Pancreas (tissue), 10 donors: ENCODE results near the gene KDM2B. TPM values are rescaled to one million over a fixed set of nuclear protein-coding genes. Genes with fewer than 3 reads are reported as not detected.
A peak's percentile ranks its signal among the peaks of the same experiment; 100 is the strongest.

Source experiments
- ATAC-seq, 4 donors: fragments of 200-7000 bp; cut with Tn5 transposase; one replicate each; pipeline versions ENCODE4 v1.8.0 to v1.9.1; 2020; ENCODE audit warnings: mild to moderate bottlenecking in 4 of 4, moderate library complexity in 4 of 4
- DNase-seq, 6 donors: peaks; one replicate each; pipeline ENCODE4 v3.0.0-alpha.2; 2020
- FAIRE-seq: peaks from 2 replicates; lab custom pipeline; 2012; peaks lifted over from hg19 to GRCh38; lab: Jason Lieb, UNC
- H3K27ac ChIP-seq, 4 donors: fragments of 200-600 bp; sonication (generic); 1 replicate in 3 of 4; 2 replicates in 1 of 4; pipeline versions ENCODE4 v1.5.0 to v1.8.0; 2020
- H3K27me3 ChIP-seq, 4 donors: fragments of 200-600 bp; one replicate each; pipeline ENCODE4 v1.8.0; 2021
- H3K36me3 ChIP-seq, 3 donors: fragments of 200-600 bp; sonication (generic) in 1 of 3; one replicate each; pipeline versions ENCODE4 v1.5.0 to v1.8.0; 2020 to 2021
- H3K4me1 ChIP-seq, 3 donors: fragments of 200-600 bp; one replicate each; pipeline ENCODE4 v1.8.0; 2021
- H3K4me3 ChIP-seq, 4 donors: fragments of 200-600 bp; sonication (generic) in 2 of 4; one replicate each; pipeline versions ENCODE4 v1.5.0 to v1.8.0; 2020 to 2021
- H3K9me3 ChIP-seq, 4 donors: fragments of 200-600 bp; one replicate each; pipeline ENCODE4 v1.8.0; 2021
- CTCF ChIP-seq, 4 donors: fragments of 200-600 bp; sonication (generic) in 3 of 4; IDR thresholded peaks; one replicate each; pipeline versions ENCODE4 v1.5.0 to v1.8.0; 2021; ENCODE audit warnings: antibody characterized with exemption in 4 of 4
- WGBS, 2 donors: extraction: QIAGEN DNeasy Blood & Tissue Kit; methylation state at CpG; one replicate each; pipeline ENCODE4 v1.1.7; 2013; 5-methylcytosine and 5-hydroxymethylcytosine counted together
- intact Hi-C, 3 donors: fragments of 100-400 bp; cut with DNase I; formaldehyde crosslinking; loops; one replicate each; pipeline versions ENCODE4 v1.11.1 to v1.14.2; 2022
- polyA plus RNA-seq, 2 donors: library from polyadenylated mRNA; stranded (reverse); fragments of 200-250 nt; gene quantifications; one replicate each; pipeline ENCODE4 v1.2.3, GENCODE V29; 2013
- total RNA-seq, 6 donors: library from RNA; stranded (reverse); fragmentation: NEBNext Ultra II Directional in 4 of 6; extraction: Animal tissue kit (Norgen Biotek cat#: 25700) in 4 of 6; gene quantifications; one replicate each; pipeline versions ENCODE4 v1.2.1 to v1.2.4, GENCODE V29; 2021 to 2023
- donor health status: healthy with polysubstance abuse.
- donor health status: DM: no; HTN: no; CAD: no; lungs with moderate emphysema.
- donor health status: DM: no; HTN: no; CAD: no.
- donor health status: control.
- donor health status: control.
- donor health status: Bipolar disorder and iron deficiency.
- donor health status: DM: yes; HTN: yes; CAD: no.
- donor health status: DM: no; HTN: no; CAD: no.
- donor health status: DM: no; HTN: no; CAD: no.
- donor health status: DM: yes; HTN: yes; CAD: no.

Gene KDM2B
- total and polyA plus RNA-seq, 8 donors, result 7.4 to 21.7 (median 10.3) TPM

GRCh38 chr12:121443911-121444841 is 136.6 kb downstream of the KDM2B start:
- H3K27me3 ChIP-seq, result no peaks in the 10 kb centered on the region
- 86 to 92% methylated on average over 45 of the region's 45 CpGs for WGBS, 2 donors
- FAIRE-seq (no peak), ATAC-seq (peak in 1 of 4 donors; percentile 16), DNase-seq (no peak)
- peaks cover 0 to 6% (median 0%) of the 10 kb centered on the region in 3 donors for H3K36me3 ChIP-seq
- no peak overlapping the region for H3K27ac ChIP-seq
- TF ChIP-seq CTCF (IDR thresholded peaks at IDR 0.05), result no peak
- no peaks in the 10 kb centered on the region for H3K9me3 ChIP-seq
- no peaks in the 10 kb centered on the region for H3K4me1 ChIP-seq
- intact Hi-C loops, result loop anchor here in 2 of 3 donors (5.0 to 10.0 kb wide), 3 partner anchors 109 to 379 kb away; no protein-coding TSS in a partner anchor
- H3K4me3 ChIP-seq, result no peak overlapping the region

- H3K9me3 ChIP-seq, result no peaks in the 10 kb centered on the region
- H3K36me3 ChIP-seq, result peaks cover 0 to 14% (median 0%) of the 10 kb centered on the region in 3 donors
- H3K4me1 ChIP-seq, result no peaks in the 10 kb centered on the region
- no peak overlapping the region for H3K4me3 ChIP-seq
- TF ChIP-seq CTCF (IDR thresholded peaks at IDR 0.05), result peak; percentile 69 to 85 (median 82)
- ATAC-seq, result peak; percentile 87 to 98 (median 96)
- FAIRE-seq, result no peak
- peak; percentile 72 to 97 (median 87) for DNase-seq
- intact Hi-C loops, result loop anchor here in 2 of 3 donors (5.0 to 10.0 kb wide), 3 partner anchors 109 to 379 kb away; no protein-coding TSS in a partner anchor
- WGBS, 2 donors, result 51 to 52% methylated on average over 20 of the region's 20 CpGs
- H3K27ac ChIP-seq, result no peak overlapping the region
- H3K27me3 ChIP-seq, result no peaks in the 10 kb centered on the region
These were observed 137.5 kb downstream of the KDM2B start for GRCh38 chr12:121443193-121443870.

- peaks cover 0 to 17% (median 0%) of the 10 kb centered on the region in 3 donors for H3K36me3 ChIP-seq
- FAIRE-seq (no peak), ATAC-seq (no peak), DNase-seq (peak in 1 of 6 donors; percentile 78)
- no peaks in the 10 kb centered on the region for H3K4me1 ChIP-seq
- no peak overlapping the region for H3K4me3 ChIP-seq
- no peaks in the 10 kb centered on the region for H3K27me3 ChIP-seq
- no peak overlapping the region for H3K27ac ChIP-seq
- intact Hi-C loops, result loop anchor here in 2 of 3 donors (5.0 to 10.0 kb wide), 3 partner anchors 107 to 377 kb away; no protein-coding TSS in a partner anchor
- TF ChIP-seq CTCF (IDR thresholded peaks at IDR 0.05), result no peak
- 93 to 97% methylated on average over 67 to 68 of the region's 68 CpGs for WGBS, 2 donors
- no peaks in the 10 kb centered on the region for H3K9me3 ChIP-seq
These were observed 138.5 kb downstream of the KDM2B start for GRCh38 chr12:121442028-121442948.

GRCh38 chr12:121441555-121441954 is 139.3 kb downstream of the KDM2B start:
- intact Hi-C loops, result loop anchor here in 2 of 3 donors (5.0 to 10.0 kb wide), 3 partner anchors 107 to 377 kb away; no protein-coding TSS in a partner anchor
- H3K27ac ChIP-seq, result no peak overlapping the region
- 79 to 88% methylated on average over 17 of the region's 17 CpGs for WGBS, 2 donors
- ATAC-seq (no peak), FAIRE-seq (no peak), DNase-seq (no peak)
- H3K36me3 ChIP-seq, result peaks cover 0 to 17% (median 0%) of the 10 kb centered on the region in 3 donors
- no peak for TF ChIP-seq CTCF (IDR thresholded peaks at IDR 0.05)
- H3K27me3 ChIP-seq, result no peaks in the 10 kb centered on the region
- no peaks in the 10 kb centered on the region for H3K9me3 ChIP-seq
- no peaks in the 10 kb centered on the region for H3K4me1 ChIP-seq
- H3K4me3 ChIP-seq, result no peak overlapping the region
